Mammary microvascular endothelial cell (primary cell): ENCODE results near the gene CEACAM18. TPM values are rescaled to one million over a fixed set of nuclear protein-coding genes. Genes with fewer than 3 reads are reported as not detected.

Experiments used
- total RNA-seq: library from RNA; depleted of rRNA; stranded (reverse); fragments of >200 nt; gene quantifications from 2 replicates; pipeline ENCODE4 v1.2.3, GENCODE V29; 2015

Gene CEACAM18
- total RNA-seq, result not detected in 2 replicates

DNA sequence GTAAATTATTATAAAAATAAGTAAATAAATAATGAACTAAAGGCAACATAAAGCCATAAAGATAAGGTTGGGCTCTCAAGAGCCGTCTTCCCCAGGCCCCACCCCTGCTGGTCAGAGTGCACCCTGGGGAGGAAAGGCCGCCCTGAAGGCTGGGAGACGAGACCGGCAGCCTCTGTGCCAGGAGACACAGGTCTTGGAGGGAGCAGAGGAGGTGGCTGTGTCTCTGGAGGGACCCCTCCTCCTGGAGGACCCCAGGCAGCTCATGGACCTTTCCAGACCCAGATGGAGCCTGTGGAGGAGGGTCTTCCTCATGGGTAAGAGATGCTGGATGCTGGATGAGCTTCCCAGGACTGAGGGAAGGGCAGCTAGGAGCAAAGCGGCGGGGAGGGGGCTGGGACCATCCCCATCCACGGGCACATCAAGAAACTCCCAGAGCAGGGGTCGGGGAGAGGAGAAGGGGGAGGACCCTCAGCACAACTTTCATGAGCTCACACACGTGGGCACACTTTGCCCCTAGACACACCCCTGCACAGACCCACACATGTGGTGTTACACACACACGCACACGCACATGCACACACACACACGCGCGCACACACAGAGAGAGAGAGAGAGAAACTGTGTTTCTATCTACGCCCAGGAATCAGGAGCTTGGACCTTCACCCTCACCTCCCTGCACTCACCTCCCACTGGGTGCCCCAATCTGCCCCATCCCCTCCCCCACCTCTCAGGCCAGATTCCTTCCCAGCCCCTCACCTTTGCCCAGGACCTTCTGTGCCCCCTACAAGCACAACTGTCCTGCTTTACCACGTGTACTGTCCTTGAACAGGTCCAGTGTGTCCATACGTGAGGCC lies at the start of gene CEACAM18:
CEACAM18 (plus strand) TSS at position 159 of the 854 bp plus-strand sequence.

DNA sequence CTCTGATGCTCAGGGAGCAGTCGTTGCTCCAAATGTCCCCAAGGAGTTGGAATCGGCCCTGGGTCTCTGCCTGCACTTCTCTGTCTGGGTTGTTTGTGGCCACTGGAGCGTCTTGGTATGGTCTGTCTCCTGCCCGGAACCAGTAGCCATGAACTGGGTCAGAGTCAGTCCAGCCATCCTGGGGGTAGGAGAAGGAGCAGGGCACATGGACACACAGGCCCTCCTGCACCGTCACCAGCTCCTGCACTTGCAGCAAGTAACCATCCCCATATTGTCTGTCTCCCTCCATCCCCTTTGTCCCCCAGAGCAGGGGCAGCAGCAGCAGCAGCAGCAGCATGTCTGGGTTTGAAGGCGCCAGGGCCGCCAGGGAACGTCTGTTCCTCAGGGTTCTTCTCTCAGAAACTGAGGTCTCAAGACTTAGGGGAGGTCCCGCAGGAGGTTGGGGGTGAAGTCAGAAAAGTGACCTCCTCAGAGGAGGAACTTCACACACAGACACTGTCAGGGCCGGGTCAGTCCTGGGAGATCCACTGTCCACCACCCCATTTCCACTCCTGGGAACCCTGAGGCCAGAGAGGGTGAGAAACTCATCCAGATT lies 20.2 kb upstream of the CEACAM18 start, which contains the start of gene SIGLEC8:
SIGLEC8 (minus strand) TSS at position 404 of the 595 bp plus-strand sequence; CDS start at position 337, 67 bp downstream.

DNA sequence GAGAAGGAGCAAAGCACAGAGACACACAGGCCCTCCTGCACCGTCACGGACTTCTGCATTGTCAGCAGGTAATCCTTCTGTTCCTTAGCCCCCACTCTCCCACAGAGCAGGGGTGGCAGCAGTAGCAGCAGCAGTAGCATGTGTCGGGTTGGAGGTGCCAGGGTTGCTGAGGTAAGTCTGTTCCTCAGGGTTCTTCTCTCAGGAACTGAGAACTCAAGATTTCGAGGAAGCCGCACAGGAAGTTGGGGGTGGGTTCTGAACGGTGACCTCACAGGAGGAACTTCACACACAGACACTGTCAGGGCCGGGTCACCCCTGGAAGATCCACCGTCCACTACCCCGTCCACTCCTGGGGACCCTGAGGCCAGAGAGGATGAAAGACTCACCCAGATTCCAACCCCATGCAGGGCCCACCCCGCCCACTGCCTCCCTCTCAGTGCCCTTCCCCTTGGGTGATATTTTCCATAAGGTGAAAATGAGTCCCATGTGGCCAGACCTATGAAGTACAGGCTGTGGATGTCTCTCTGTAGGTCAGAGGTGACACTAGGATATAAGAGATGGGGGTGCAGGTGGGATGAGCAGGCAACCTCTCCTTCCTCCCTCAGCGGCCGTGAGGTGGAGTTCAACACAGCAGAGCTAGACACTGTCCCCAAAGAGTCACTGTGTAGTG lies 23.4 kb downstream of the CEACAM18 start, which contains the start of gene SIGLEC12:
SIGLEC12 (minus strand) TSS at position 207 of the 670 bp plus-strand sequence; CDS start at position 140, 67 bp downstream.

DNA sequence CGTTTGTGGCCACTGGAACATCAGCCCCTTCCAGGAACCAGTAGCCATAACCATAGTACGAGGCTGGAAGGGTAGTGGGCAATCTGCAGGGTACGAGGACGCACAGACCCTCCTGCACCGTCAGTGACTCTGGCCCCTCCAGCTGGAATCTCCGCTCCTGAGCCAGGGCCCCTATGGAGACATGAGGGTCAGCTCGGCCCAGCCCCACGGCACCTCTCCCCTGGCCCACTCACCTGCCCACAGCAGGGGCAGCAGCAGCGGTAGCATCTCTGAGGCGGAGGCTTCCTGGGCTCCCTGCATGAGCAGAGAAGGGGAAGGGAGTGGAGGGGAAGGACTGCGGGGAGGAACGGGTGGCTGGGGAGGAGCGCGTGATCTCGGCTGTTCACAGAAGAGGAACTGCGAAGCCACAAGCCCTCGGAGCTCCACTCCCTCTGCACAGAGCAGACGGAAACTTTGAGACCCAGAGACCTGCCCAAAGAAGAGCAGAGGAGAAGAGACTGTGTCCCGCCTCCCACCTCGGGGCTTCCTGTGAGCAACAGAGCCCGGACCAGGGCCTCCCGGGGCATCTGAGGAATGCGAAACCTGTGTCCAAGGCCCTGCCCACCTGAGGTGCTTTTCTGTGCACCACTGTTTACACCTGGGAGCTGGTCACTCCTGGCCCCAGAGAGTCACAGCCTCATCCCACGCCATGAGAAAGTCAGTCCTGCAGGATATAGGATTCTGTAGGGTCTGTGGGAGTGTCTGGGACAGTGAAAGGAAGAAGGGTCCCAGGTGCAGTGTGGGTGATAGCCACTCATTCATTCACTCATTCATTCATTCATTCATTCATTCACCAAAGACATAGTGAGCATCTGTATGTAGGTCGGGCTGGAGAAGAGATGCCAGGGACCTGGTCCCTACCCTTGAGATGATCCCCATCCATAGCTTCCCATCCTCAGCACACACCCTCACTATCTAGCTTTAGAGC lies 53.3 kb downstream of the CEACAM18 start, which contains the start of gene SIGLEC6:
SIGLEC6 (minus strand) TSS at position 322 of the 967 bp plus-strand sequence; CDS start at position 300, 22 bp downstream.

Other genes starting within 250 kb of the CEACAM18 start
- gene SIGLECL1, start 227.5 kb upstream of the CEACAM18 start, total RNA-seq, result not detected in 2 replicates
- gene IGLON5, start 166.9 kb upstream of the CEACAM18 start, total RNA-seq, result not detected in 2 replicates
- 0.27 and 0.39 TPM in 2 replicates for gene VSIG10L, start 136.4 kb upstream of the CEACAM18 start, total RNA-seq
- gene ETFB, start 112.2 kb upstream of the CEACAM18 start, total RNA-seq, result 76.7 and 86.1 TPM in 2 replicates
- gene CLDND2, start 109.5 kb upstream of the CEACAM18 start, total RNA-seq, result not detected in 2 replicates
- gene NKG7, start 105.9 kb upstream of the CEACAM18 start, total RNA-seq, result not detected in 2 replicates
- gene LIM2, start 90.6 kb upstream of the CEACAM18 start, total RNA-seq, result not detected in 2 replicates
- gene C19orf84, start 87.9 kb upstream of the CEACAM18 start, total RNA-seq, result not detected in 2 replicates
- gene SIGLEC10, start 60.9 kb upstream of the CEACAM18 start, total RNA-seq, result not detected in 2 replicates
- not detected in 2 replicates for gene SIGLEC8, start 20.1 kb upstream of the CEACAM18 start, total RNA-seq
- gene SIGLEC12, start 23.3 kb downstream of the CEACAM18 start, total RNA-seq, result not detected in 2 replicates
- gene SIGLEC6, start 53.1 kb downstream of the CEACAM18 start, total RNA-seq, result not detected in 2 replicates
- 5.2 TPM in 2 replicates for gene ZNF175, start 92.7 kb downstream of the CEACAM18 start, total RNA-seq
- 0.27 and 0.69 TPM in 2 replicates for gene SIGLEC5, start 151.9 kb downstream of the CEACAM18 start, total RNA-seq
- gene SIGLEC14, start 168.3 kb downstream of the CEACAM18 start, total RNA-seq, result 0.15 and 0.27 TPM in 2 replicates
- 5.5 and 10.5 TPM in 2 replicates for gene SPACA6, start 214.8 kb downstream of the CEACAM18 start, total RNA-seq
- gene HAS1, start 245.5 kb downstream of the CEACAM18 start, total RNA-seq, result not detected in 2 replicates